ENCODE data around the gene TSEN2. TPM values are rescaled to one million over a fixed set of nuclear protein-coding genes. Genes with fewer than 3 reads are reported as not detected.
A peak's percentile ranks its signal among the peaks of the same experiment; 100 is the strongest.
"Not testable (repeated sequence)": the region's sequence is repeated elsewhere in the genome, so short reads cannot be mapped to it uniquely, and the experiment has no call there.

TSEN2 gene
- total RNA-seq, 1 experiment from 2014 or later: 32.3 TPM

DNA sequence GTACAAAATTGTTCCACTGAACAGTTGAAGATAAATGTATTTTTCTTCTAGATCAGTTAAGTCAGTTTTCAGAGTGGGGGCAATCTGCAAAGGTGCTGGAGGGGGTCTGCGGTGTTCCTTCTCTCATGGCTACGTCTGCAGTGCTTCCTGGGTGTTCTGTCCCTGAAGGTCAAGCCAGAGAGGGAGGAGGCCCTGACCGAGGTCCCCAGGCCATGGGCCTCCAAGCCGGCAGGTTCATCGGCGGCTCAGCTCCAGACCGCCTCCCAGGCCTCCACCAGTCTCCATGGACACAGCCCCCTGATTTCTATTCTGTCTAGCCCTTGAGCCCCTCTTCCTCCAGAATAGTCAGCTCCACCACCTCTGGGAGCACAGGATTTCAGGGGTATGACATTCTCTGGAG is 28.5 kb upstream of the TSEN2 start:
- Mint-ChIP-seq H3K27me3 (ENCODE audit: insufficient read depth, unreplicated experiment) (no peaks in the 10 kb centered on the region), H3K36me3 (ENCODE audit: insufficient read depth, unreplicated experiment) (no peaks in the 10 kb centered on the region), H3K4me1 (ENCODE audit: insufficient read depth, unreplicated experiment) (no peaks in the 10 kb centered on the region), H3K9me3 (ENCODE audit: unreplicated experiment) (no peaks in the 10 kb centered on the region), H3K4me3 (ENCODE audit: unreplicated experiment) (no peak overlapping the region), H3K27ac (ENCODE audit: low read depth, unreplicated experiment) (no peak overlapping the region)
- intact Hi-C loops (cut with micrococcal nuclease): no loop called here
- DNase-seq (ENCODE audit: unreplicated experiment): no peak
- ChIA-PET CTCF (no interaction called here), POLR2A (interaction anchor here (0.7 to 0.8 kb wide), 2 partner anchors 24 to 56 kb away, joined by 4 to 6 read pairs; no protein-coding TSS in a partner anchor)
- no TSS peak for BruUV-seq (replicated peaks)
- TF ChIP-seq, protein P1, sequence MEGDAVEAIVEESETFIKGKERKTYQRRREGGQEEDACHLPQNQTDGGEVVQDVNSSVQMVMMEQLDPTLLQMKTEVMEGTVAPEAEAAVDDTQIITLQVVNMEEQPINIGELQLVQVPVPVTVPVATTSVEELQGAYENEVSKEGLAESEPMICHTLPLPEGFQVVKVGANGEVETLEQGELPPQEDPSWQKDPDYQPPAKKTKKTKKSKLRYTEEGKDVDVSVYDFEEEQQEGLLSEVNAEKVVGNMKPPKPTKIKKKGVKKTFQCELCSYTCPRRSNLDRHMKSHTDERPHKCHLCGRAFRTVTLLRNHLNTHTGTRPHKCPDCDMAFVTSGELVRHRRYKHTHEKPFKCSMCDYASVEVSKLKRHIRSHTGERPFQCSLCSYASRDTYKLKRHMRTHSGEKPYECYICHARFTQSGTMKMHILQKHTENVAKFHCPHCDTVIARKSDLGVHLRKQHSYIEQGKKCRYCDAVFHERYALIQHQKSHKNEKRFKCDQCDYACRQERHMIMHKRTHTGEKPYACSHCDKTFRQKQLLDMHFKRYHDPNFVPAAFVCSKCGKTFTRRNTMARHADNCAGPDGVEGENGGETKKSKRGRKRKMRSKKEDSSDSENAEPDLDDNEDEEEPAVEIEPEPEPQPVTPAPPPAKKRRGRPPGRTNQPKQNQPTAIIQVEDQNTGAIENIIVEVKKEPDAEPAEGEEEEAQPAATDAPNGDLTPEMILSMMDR (IDR thresholded peaks at IDR 0.05; ENCODE audit: unreplicated experiment): no peak

DNA sequence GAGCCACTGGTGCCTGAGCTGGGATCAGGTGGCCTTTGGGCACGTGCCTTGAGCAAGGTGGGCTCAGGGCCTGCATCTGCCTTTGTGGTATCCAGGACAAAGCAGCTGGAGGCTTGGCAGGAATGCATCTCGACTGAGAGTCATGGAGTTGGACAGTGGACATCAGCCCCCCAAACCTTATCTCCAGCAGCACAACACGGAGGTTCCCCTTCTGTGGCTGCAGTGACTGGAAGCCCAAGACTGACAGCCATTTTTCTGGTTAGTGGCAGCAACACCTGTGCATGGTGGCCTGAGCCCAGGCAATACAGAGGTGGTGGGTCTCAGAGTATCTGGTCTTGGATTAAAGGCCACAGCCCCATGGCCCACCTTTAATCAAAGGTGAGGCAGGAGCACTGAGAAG is 27.8 kb upstream of the TSEN2 start:
- TF ChIP-seq, protein P1 (IDR thresholded peaks at IDR 0.05; ENCODE audit: unreplicated experiment): no peak
- ChIA-PET CTCF (interaction anchor here (0.5 to 0.7 kb wide), 2 partner anchors 57 to 271 kb away, joined by 3 to 4 read pairs; no protein-coding TSS in a partner anchor), POLR2A (no interaction called here)
- H3K27me3 Mint-ChIP-seq (ENCODE audit: insufficient read depth, unreplicated experiment): no peaks in the 10 kb centered on the region
- no TSS peak for BruUV-seq (replicated peaks)
- intact Hi-C loops (cut with micrococcal nuclease): no loop called here
- DNase-seq (ENCODE audit: unreplicated experiment): no peak
- H3K4me1 Mint-ChIP-seq (ENCODE audit: insufficient read depth, unreplicated experiment): no peaks in the 10 kb centered on the region
- H3K9me3 Mint-ChIP-seq (ENCODE audit: unreplicated experiment): no peaks in the 10 kb centered on the region
- H3K4me3 Mint-ChIP-seq (ENCODE audit: unreplicated experiment): no peak overlapping the region
- H3K36me3 Mint-ChIP-seq (ENCODE audit: insufficient read depth, unreplicated experiment): no peaks in the 10 kb centered on the region
- H3K27ac Mint-ChIP-seq (ENCODE audit: low read depth, unreplicated experiment): no peak overlapping the region

DNA sequence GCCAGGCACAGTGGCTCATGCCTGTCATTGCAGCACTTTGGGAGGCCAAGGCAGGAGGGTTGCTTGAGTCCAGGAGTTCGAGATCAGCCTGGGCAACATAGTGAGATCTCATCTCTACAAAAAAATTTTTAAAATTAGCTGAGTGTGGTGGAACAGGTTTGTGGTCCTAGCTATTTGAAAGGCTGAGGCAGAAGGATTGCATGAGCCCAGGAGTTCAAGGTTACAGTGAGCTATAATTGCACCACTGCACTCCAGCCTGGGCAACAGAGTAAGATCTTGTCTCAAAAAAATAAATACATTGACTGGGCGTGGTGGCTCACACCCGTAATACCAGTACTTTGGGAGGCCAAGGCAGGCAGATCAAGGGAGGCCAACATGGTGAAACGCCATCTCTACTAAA is 26.9 kb upstream of the TSEN2 start:
- CTCF ChIA-PET: interaction anchor here (1.2 to 1.7 kb wide), 2 partner anchors 13 to 18 kb away, joined by 4 to 5 read pairs; no protein-coding TSS in a partner anchor
- H3K27ac Mint-ChIP-seq (ENCODE audit: low read depth, unreplicated experiment); H3K9me3 Mint-ChIP-seq (ENCODE audit: unreplicated experiment); H3K4me1 Mint-ChIP-seq (ENCODE audit: insufficient read depth, unreplicated experiment); H3K36me3 Mint-ChIP-seq (ENCODE audit: insufficient read depth, unreplicated experiment); H3K27me3 Mint-ChIP-seq (ENCODE audit: insufficient read depth, unreplicated experiment); POLR2A ChIA-PET; H3K4me3 Mint-ChIP-seq (ENCODE audit: unreplicated experiment); BruUV-seq (replicated peaks); DNase-seq (ENCODE audit: unreplicated experiment); intact Hi-C loops (cut with micrococcal nuclease): not testable (repeated sequence)

DNA sequence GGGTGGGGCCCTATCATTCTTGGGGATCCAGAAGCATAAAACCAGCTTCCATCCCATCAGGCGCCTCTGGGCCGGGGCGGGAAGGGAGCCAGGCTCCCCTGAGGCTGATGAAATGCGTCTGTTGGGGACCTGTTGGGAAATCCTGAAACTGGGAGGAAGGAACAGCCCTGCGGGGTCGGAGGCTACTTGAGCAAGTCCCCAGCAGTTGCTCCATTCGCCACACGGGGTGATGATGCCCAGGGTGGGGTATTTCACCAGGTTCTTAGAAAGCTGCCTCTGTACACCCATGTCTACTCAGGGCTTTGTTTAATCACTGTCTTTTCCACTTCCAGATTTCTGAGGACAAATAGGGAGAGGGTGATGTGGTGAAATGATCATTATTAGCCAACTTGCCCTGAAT is 25.4 kb upstream of the TSEN2 start:
- ChIA-PET CTCF (interaction anchor here (0.9 to 1.7 kb wide), 2 partner anchors 12 to 13 kb away, joined by 3 to 5 read pairs; no protein-coding TSS in a partner anchor), POLR2A (interaction anchor here (0.7 to 0.8 kb wide), 2 partner anchors 17 to 106 kb away, joined by 3 to 4 read pairs; no protein-coding TSS in a partner anchor)
- BruUV-seq (replicated peaks): no TSS peak
- no peaks in the 10 kb centered on the region for H3K4me1 Mint-ChIP-seq (ENCODE audit: insufficient read depth, unreplicated experiment)
- H3K27ac Mint-ChIP-seq (ENCODE audit: low read depth, unreplicated experiment): no peak overlapping the region
- TF ChIP-seq, protein P1 (IDR thresholded peaks at IDR 0.05; ENCODE audit: unreplicated experiment): no peak
- no peaks in the 10 kb centered on the region for H3K36me3 Mint-ChIP-seq (ENCODE audit: insufficient read depth, unreplicated experiment)
- no peak overlapping the region for H3K4me3 Mint-ChIP-seq (ENCODE audit: unreplicated experiment)
- DNase-seq (ENCODE audit: unreplicated experiment): peak; percentile 64
- H3K9me3 Mint-ChIP-seq (ENCODE audit: unreplicated experiment): no peaks in the 10 kb centered on the region
- H3K27me3 Mint-ChIP-seq (ENCODE audit: insufficient read depth, unreplicated experiment): no peaks in the 10 kb centered on the region
- intact Hi-C loops (cut with micrococcal nuclease): no loop called here

DNA sequence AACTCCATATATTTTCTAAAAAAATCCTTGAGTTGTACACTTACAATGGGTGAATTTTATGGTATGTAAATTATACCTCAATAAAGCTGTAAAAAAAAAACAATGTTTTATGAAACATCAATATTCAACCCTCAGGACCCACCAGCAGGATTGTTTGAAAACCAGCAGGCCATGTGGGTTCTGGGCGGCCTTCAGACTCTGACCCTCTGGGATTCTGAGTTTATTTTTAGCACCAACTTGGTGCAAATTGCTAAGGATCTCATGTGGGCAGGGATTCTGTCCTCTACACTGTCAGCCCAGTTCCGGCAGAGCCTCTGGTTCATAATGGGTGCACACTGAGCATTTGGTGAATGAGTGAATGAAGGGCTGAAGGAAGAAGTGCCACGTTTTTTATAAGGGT is 24.2 kb upstream of the TSEN2 start:
- H3K9me3 Mint-ChIP-seq (ENCODE audit: unreplicated experiment): no peaks in the 10 kb centered on the region
- CTCF ChIA-PET: interaction anchor here (0.8 to 1.0 kb wide), 2 partner anchors 240 to 325 kb away, joined by 4 to 5 read pairs; no protein-coding TSS in a partner anchor

More for the DNA sequence above, 24.2 kb upstream of the TSEN2 start:
- Mint-ChIP-seq H3K4me3 (ENCODE audit: unreplicated experiment) (no peak overlapping the region), H3K27ac (ENCODE audit: low read depth, unreplicated experiment) (no peak overlapping the region), H3K27me3 (ENCODE audit: insufficient read depth, unreplicated experiment) (no peaks in the 10 kb centered on the region), H3K4me1 (ENCODE audit: insufficient read depth, unreplicated experiment) (no peaks in the 10 kb centered on the region), H3K36me3 (ENCODE audit: insufficient read depth, unreplicated experiment) (no peaks in the 10 kb centered on the region)
- TF ChIP-seq, protein P1 (IDR thresholded peaks at IDR 0.05; ENCODE audit: unreplicated experiment): no peak
- POLR2A ChIA-PET: interaction anchor here (1.2 kb wide), 1 partner anchor 16 kb away, joined by 3 read pairs; no protein-coding TSS in a partner anchor
- no peak for DNase-seq (ENCODE audit: unreplicated experiment)
- intact Hi-C loops (cut with micrococcal nuclease): no loop called here
- no TSS peak for BruUV-seq (replicated peaks)

Measured in MCF 10A (cell line).